22Rv1 (cell line): Measurements from ENCODE around the gene RPS6KB2.

Source experiments
- H3K27ac ChIP-seq: fragments of 450-650 bp; 2 replicates; pipeline ENCODE4 v1.5.1; 2017
- ZFX ChIP-seq: fragments of 450-650 bp; IDR thresholded peaks from 2 replicates; pipeline ENCODE4 v1.6.1; 2017; ENCODE audit warnings: antibody characterized with exemption, borderline replicate concordance
- TF ChIP-seq, protein P1 (sequence below): fragments of 450-650 bp; IDR thresholded peaks from 2 replicates; pipeline ENCODE4 v1.5.1; 2017; ENCODE audit warnings: mild to moderate bottlenecking

The RPS6KB2 gene

GRCh38 chr11:67420147-67420645 lies 8.1 kb upstream of the RPS6KB2 start:
- H3K27ac ChIP-seq: peak overlapping the region; percentile 86
- TF ChIP-seq, protein P1, sequence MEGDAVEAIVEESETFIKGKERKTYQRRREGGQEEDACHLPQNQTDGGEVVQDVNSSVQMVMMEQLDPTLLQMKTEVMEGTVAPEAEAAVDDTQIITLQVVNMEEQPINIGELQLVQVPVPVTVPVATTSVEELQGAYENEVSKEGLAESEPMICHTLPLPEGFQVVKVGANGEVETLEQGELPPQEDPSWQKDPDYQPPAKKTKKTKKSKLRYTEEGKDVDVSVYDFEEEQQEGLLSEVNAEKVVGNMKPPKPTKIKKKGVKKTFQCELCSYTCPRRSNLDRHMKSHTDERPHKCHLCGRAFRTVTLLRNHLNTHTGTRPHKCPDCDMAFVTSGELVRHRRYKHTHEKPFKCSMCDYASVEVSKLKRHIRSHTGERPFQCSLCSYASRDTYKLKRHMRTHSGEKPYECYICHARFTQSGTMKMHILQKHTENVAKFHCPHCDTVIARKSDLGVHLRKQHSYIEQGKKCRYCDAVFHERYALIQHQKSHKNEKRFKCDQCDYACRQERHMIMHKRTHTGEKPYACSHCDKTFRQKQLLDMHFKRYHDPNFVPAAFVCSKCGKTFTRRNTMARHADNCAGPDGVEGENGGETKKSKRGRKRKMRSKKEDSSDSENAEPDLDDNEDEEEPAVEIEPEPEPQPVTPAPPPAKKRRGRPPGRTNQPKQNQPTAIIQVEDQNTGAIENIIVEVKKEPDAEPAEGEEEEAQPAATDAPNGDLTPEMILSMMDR: no peak
- TF ChIP-seq ZFX: no peak

DNA sequence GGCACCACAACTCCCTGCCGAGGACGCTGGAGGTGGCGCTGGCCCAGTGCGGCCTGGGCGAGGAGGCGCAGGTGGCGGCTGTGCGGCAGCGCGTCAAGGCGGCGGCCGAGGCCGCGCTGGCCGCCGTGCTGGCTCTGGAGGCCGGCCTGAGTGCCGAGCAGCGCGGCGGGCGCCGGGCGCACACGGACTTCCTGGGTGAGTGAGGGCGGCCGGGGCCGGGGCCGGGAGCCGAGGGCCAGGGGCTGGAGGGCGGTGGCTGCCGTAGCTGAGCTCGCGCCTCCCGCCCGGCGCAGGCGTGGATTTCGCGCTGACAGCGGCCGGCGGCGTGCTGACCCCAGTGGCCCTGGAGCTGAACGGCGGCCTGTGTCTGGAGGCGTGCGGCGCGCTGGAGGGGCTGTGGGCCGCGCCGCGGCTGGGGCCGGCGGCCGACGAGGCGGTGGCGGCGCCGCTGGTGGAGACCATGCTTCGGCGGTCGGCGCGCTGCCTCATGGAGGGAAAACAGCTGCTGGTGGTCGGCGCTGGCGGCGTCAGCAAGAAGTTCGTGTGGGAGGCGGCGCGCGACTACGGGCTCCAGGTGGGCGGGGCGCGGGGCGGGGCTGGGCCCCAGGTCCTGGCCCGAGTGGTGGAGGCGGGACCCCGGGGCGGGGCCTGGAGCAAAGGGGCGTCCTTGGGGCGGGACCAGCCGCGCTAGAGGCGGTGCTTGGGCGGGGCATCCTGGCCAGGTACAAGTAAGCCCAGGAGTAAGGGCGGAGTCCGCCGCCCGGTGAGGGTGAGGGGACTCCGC lies 7.5 kb upstream of the RPS6KB2 start:
- H3K27ac ChIP-seq: peak overlapping the region; percentile 86
- TF ChIP-seq, protein P1: peak; percentile 7; the same call in 1 of the 2 replicates
- TF ChIP-seq ZFX: no peak

- no peak for TF ChIP-seq ZFX
- TF ChIP-seq, protein P1: no peak
- H3K27ac ChIP-seq: peak overlapping the region; percentile 86
Observed at GRCh38 chr11:67421430-67422031, 6.8 kb upstream of the RPS6KB2 start.

GRCh38 chr11:67422891-67423290 lies 5.4 kb upstream of the RPS6KB2 start:
- TF ChIP-seq, protein P1: no peak
- TF ChIP-seq ZFX: no peak
- no peak overlapping the region for H3K27ac ChIP-seq

GRCh38 chr11:67423466-67423865 lies 4.8 kb upstream of the RPS6KB2 start:
- TF ChIP-seq ZFX: no peak
- TF ChIP-seq, protein P1: no peak
- H3K27ac ChIP-seq: no peak overlapping the region

DNA sequence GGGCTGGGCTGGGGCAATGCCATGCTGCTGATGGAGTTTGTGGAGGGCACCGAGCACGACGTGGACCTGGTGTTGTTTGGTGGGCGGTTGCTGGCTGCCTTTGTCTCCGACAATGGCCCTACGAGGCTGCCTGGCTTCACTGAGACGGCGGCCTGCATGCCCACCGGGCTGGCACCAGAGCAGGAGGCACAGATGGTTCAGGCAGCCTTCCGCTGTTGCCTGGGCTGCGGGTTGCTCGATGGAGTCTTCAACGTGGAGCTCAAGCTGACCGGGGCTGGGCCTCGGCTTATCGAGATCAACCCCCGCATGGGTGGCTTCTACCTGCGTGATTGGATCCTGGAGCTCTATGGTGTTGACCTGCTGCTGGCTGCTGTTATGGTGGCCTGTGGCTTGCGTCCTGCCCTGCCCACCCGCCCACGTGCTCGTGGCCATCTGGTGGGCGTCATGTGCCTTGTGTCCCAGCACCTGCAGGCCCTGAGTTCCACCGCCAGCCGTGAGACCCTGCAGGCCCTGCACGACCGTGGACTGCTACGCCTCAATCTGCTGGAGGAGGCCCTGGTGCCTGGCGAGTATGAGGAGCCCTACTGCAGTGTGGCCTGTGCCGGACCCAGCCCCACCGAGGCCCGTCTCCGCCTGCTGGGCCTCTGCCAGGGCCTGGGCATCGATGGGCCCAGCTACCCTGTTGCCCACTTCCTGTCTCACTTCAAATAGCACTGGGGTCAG lies 4.2 kb upstream of the RPS6KB2 start:
- no peak for TF ChIP-seq ZFX
- no peak overlapping the region for H3K27ac ChIP-seq

DNA sequence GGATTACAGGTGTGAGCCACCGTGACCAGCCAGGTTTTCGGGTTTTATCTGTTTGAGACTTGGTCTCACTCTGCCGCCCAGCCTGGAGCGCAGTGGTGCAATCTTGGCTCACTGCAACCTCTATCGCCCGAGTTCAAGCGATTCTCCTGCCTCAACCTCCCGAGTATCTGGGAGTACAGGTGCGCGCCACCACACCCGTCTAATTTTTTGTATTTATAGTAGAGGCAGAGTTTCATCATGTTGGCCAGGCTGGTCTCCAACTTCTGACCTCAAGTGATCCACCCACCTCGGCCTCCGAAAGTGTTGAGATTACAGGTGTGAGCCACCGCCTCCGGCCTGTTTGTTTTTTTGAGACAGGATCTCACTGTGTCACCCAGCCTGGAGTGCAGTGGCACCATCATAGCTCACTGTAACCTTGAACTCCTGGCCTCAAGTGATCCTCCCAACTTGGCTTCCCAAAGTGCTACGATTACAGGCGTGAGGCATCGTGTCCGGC lies 882 bp upstream of the RPS6KB2 start:
- H3K27ac ChIP-seq: peak overlapping the region; percentile 82

DNA sequence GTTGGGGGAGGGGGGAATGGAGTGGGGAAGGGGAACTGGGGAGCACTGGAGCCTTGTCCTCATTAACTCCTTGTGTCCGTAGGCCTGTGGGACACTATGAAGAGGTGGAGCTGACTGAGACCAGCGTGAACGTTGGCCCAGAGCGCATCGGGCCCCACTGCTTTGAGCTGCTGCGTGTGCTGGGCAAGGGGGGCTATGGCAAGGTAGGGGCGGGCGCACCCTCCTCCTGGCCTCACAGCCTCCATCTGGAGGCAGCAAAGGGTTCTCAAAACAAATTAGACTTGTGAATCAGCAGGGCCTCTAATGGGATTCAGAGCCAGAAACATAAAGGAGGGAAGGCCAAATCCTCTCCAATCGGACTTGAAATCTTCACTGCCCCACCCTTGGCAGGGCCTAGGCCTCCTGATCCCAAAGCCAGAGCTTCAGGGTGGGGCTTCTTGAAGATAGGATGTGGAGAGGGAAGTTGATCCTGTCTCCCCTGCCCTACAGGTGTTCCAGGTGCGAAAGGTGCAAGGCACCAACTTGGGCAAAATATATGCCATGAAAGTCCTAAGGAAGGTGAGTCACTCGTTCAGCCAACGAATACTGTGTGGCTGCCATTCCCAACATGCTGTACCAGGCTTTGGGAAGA lies 859 bp downstream of the RPS6KB2 start:
- peak overlapping the region; percentile 82 for H3K27ac ChIP-seq
- TF ChIP-seq, protein P1: no peak
- no peak for TF ChIP-seq ZFX
